Measurements from ENCODE around the gene HDAC8. TPM values are rescaled to one million over a fixed set of nuclear protein-coding genes. Genes with fewer than 3 reads are reported as not detected.
"Not testable (repeated sequence)": the region's sequence is repeated elsewhere in the genome, so short reads cannot be mapped to it uniquely, and the experiment has no call there.

The HDAC8 gene
- polyA plus RNA-seq, 4 donors = 28.5 to 36.1 (median 34.1) TPM

DNA sequence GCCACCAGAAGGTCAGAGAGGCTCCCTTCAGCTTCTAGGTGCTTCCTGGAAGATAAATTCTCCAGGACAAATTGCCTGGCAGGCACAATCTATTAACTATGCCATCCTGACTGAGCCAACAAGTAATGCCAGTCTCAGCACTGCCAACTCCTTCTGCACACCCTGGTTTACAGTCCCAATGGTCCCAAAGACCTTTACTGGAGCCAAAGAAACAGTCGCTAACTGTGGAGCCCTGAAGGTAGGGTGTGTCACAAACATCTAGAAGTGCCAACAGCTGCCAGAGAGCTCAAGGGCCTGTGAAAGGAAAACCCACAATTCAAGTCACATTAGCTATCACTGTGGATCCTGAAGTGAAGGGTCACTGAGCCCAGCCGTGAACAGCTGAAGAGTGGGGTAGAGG lies 232.0 kb downstream of the HDAC8 start:
- DNase-seq (ENCODE audit: low read depth in 4 of 4, low spot score in 3 of 4) = no peak

DNA sequence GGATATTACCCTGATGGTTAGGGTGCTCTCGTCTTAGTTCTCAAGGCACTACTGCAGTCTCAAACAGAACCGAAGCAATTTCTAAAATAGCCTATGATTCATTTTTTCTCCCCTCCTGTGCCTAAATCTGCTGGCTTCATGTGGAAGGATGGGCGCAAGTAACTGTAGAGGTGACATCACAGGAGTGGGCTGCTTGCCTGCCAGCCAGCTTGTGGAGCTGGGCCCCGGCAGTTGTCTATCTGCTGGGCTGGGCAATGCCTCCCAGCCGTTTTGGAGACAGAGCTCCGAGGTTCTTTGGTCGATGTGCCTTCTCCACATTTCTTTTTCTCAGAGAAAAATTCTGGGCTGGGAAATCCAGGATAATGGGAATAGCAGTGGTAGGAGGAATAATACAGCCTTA lies 232.6 kb downstream of the HDAC8 start:
- no peak for DNase-seq (ENCODE audit: low read depth in 4 of 4, low spot score in 3 of 4)

DNA sequence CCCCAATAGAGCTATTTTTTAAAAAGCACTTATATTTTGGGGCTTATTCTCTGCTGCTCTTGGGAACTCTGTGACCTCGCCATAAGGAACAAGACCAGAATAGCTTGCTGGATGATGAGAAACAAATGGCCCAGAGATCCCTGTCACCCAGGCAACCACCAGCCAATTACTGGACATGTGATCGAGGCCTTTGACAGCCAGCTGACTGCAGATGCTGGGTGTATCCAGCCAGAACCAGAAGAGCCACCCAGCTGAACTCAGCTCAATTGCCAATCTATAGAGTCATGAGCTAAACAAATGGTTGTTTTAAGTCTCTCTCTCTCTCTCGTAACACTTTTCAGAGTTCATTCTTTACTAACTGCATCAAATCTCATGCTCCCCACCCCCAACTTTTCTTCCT lies 242.5 kb downstream of the HDAC8 start:
- DNase-seq (ENCODE audit: low read depth in 4 of 4, low spot score in 3 of 4) = no peak

DNA sequence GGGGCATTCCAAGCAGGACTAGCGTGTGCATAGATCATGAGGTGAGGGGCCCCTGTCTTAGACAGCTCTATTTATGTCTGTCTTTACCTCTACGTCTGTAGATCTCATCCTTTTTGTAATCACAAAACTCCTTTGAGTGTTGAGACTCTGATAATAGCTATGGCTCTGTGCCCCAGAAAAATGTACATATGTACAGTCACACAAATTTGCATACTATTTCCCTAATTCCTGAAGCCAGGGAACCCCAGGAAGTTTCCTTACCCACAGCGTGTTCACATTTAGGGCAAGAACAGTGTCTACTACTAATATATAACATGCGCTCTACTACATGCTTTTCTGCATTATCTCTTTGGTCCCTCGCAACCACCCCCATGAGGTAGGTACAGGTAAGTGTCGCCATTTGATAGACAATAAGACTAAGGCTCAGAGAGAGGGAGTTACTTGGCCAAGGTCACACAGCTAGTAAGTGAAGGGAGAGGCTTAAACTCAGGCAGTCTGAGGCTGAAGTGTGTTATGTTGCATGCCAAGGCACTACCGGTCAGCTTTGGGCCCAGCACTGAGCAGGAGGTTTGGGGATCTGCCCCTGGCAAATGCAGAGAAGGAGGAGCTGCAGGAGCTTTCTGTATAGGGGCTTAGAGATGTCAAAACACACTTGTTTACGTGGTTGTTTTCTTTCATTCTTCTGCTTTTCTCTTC lies 245.9 kb downstream of the HDAC8 start:
- no peak for DNase-seq (ENCODE audit: low read depth in 4 of 4, low spot score in 3 of 4)

DNA sequence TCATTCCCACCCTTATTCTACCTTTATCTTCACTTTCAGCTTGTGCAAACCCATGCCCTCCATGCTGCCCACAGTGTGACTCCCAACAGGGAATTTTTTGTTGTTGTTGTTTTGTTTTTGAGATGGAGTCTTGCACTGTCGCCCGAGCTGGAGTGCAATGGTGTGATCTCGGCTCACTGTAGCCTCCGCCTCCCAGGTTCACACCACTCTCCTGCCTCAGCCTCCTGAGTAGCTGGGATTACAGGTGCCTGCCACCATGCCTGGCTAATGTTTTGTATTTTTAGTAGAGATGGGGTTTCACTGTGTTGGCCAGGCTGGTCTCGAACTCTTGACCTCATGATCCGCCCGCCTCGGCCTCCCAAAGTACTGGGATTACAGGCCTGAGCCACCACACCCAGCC lies 253.0 kb downstream of the HDAC8 start:
- DNase-seq (ENCODE audit: low read depth in 4 of 4, low spot score in 3 of 4) = not testable (repeated sequence)

DNA sequence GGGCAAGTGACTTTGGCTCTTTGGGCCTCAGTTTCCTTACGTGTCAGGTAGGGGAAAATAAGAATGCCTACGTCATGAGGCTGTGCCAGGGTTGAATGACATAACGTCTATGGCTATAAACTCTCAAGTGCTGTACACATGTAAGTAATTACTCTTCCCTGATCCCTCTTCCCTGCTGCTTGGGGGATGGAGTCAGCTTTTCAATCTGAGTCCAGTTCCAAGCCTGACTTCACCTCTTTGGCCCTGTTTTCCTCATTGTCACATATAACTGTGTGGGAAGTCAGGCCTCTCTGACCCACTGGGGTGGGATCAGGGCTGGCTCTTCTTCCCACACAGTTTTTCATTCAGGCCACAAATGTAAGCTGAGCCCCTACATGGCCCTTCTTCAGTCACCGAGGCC lies 255.5 kb downstream of the HDAC8 start:
- no peak for DNase-seq (ENCODE audit: low read depth in 4 of 4, low spot score in 3 of 4)

DNA sequence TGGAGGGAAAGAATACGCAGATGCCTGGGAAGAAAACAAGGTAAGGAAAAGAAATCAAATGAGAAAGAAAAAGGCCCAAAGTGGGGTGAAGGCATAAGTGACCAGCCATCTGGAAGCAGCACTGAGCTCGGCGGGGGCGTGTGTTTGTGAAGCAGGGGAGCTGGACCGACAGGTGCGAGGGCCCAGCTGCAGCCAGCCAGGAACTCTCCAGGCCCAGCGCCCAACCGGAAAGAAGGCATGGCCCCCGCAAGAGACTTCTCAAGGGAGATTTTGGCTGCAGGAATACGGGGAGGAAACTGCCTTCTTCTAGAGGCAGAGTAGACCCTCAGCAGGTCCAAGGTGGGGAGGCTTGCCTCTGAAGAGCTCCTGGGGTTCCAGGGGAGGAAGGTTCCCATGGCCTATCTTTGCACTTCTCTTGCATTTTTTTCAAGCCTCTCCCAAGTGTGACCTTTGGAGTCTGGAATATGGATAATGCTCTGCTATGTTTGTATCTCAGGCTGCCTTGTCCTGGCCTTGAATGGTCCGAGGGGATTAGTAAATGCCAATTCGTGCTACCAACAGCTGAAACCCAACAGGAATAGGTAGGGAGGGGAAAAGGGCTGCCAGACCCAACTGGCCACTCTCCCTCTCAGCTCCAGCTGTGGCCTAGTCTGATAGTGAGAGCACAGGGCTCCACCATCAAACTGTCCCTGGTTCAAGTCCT lies 256.1 kb downstream of the HDAC8 start:
- DNase-seq (ENCODE audit: low read depth in 4 of 4, low spot score in 3 of 4) = no peak

DNA sequence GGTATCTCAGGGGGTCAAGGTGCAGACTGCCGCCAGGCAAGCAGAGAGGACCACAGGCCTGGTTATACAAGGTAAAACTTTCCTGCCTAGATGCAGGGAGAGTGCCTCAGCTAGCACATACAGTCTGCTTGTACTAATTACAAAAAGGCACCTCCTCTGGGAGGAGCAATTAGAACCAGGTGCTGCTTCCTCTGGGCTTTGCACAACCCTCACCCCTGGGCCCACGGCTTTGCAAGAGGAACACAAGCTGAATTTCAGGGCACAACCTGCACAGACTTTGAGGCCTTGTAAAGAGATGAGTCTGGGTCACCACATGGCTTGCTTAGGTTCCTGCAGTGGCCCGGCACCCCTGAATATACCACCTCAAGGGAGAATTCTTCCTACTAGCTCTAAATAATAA lies 257.8 kb downstream of the HDAC8 start:
- no peak for DNase-seq (ENCODE audit: low read depth in 4 of 4, low spot score in 3 of 4)

DNA sequence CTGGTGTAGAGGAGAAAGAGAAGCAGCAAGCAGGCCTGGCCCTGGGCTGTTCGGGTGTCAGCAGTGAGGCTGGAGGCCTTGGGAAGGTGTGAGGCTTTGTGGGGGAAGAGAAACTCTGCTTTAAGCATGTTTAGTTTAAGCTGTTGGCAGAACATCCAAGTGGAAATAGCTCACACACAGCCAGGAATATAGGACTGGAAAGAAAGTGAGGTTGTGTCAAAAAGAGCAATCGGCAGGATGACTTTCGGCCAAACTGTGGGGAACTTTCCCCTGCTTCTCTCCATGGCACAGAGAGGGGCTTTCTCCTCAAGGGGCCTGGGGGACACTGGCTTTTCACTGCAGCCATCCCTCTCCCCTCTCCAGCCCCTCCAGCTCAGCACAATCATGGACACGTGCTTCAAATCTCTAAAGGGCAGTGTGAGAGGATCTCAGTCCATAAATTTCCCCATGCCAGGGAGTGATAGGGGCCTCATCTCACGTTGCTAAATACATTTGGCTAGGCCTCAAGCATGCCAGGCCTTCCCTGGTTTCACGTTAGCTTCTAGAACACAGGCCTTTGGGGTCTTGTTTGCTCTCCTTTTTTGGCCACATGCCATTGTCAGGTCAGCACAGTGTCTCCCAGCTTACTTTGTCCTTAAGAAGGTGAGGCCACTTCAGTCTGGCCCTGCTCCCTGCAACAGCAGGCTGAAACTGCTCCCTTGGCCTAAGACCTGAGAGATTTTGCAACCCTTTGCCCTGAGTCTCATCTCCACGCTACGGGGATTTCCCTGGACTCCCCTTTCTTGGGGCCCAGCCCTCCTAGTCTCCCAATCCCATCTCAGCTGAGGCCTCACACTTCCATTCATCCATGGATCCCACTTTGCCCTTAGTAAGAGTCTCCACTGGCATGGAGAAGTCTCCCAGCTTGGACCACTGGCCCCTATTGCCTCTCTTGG lies 258.7 kb downstream of the HDAC8 start:
- no peak for DNase-seq (ENCODE audit: low read depth in 4 of 4, low spot score in 3 of 4)

DNA sequence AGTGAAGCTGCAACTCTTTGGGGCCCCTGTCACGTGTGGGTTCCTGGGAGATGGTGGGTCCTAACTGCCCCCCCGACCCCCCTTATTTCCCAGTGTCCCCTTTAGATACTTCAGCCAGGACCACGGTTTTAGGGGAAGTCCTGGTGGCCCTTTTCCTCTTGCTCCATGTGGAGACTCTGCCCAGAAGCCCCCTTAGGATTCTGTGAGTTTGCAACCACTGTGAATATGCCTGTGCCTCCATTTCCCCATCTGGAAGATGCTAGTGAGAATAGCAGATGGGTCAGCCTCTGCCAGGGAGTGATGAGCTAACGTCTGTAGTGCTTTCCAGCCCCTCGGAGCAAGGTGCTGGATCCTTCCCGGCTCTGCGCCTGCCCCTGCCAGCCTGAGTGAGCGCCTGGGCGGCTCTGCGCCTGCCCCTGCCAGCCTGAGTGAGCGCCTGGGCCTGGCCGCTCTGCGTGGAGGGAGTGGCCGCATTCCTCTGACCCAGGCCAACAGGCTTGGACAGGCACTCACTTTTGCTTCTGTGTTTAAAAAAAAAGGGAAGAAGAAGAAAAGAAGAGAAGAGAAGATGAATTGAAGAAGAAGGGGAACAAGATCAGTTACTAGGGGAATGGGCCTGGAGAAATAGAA lies 260.2 kb downstream of the HDAC8 start:
- DNase-seq (ENCODE audit: low read depth in 4 of 4, low spot score in 3 of 4) = no peak

DNA sequence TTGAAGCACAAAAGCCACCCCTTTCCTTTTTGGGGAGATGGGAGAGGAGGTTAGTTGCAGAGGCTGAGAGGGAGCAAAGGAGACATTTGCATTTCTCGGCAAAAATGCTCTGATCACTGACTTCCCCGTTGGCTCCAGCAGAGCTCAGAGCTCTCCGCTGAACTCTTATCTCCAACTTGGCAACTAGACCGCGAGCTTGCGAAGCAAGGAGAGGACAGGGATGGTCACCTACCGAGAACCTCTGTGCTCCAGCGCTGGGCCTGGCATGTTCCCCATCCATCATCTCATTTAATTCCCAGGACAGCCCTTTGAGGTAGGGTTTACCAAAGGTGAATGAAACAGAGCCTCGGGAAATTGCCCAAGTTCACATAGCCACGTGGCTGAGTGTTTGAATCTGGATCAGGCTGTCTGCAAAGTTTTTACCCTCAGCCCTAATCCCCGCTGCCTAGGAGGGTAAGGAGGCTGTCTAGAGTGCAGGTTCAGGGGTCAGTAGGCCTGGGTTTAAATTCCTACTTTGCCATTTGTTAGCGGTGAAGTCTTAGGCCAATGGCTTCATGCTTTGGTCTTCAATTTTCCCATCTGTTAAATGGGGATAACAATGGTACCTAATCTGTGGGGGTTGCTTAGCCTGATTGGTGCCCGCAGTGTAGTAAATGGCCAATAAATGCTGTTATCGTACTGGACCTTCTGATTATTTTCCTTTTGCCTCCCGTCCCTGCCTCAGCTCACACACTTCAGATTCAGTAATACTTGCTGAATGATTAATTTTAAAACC lies 263.2 kb downstream of the HDAC8 start:
- no peak for DNase-seq (ENCODE audit: low read depth in 4 of 4, low spot score in 3 of 4)

DNA sequence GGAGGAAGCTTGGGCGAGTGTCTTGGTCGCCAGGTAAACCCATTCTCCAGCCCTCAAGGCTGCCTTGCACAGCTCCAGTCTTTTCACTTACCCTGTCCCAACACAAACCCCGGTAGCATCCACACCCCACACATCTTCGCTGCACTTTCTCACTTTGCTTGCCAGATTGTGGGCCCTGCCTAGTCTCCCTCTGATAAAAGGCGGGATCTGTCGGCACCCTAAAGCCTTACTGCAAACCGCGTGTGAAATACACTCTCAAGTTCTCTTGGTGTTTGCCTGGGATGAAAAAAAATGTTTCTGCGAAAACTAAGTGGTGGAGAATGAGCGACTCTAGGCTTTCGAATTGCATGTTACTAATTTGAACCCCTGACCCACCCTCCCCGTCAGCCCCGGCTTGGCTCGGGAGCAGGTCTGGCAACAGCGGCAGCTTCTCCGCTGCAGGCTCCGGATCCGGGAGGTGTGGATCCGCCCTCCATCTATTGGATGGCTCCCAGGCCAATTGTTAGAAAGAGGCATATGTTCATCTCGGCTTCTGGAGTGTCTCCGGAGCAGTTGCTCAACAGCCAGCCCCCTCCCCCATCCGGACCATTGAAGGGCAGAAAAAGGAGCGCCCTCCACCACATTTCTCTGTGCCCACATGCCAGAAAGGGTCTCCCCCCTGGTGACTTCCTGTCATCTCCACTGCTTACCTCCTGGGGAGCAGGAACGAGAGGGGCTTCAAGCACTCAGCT lies 263.9 kb downstream of the HDAC8 start:
- DNase-seq (ENCODE audit: low read depth in 4 of 4, low spot score in 3 of 4) = no peak

DNA sequence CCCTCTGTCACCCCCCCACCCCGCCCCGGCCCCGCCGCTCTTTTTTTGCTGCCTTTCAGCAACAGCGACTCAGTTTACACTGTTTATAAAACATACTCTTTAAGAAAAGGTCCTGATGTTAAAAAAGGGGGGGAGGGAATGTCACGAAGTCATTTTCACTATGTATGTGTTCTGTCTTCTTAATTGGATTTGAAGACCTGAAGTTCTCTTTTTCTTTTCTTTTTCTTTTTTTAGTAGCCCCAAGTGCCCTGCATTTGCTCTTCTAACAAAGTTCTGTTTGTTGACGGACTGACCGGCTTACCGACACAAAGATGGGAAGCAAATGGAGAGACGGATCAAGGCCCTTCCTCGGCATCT lies 264.5 kb downstream of the HDAC8 start:
- no peak for DNase-seq (ENCODE audit: low read depth in 4 of 4, low spot score in 3 of 4)

DNA sequence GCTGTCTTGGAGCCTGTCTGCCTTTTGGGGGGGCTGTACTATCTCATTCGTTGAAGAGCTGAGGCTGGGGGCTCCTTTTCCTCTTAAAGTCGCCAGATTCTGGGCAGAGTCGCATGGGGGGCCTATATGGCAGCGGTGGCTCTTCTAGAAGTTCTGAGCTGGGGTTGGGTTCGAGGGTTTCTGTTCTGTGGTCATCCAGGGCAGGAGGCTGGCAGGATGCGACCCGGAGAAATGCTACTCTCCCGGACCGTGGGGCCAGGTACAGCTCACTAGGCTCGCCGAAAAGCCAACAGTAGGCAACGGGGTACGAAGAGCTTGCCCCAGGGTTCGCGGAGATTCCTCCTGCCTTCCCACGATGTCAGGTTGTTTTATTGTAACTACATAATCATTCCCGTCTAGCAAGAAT lies 265.0 kb downstream of the HDAC8 start:
- DNase-seq (ENCODE audit: low read depth in 4 of 4, low spot score in 3 of 4) = no peak

DNA sequence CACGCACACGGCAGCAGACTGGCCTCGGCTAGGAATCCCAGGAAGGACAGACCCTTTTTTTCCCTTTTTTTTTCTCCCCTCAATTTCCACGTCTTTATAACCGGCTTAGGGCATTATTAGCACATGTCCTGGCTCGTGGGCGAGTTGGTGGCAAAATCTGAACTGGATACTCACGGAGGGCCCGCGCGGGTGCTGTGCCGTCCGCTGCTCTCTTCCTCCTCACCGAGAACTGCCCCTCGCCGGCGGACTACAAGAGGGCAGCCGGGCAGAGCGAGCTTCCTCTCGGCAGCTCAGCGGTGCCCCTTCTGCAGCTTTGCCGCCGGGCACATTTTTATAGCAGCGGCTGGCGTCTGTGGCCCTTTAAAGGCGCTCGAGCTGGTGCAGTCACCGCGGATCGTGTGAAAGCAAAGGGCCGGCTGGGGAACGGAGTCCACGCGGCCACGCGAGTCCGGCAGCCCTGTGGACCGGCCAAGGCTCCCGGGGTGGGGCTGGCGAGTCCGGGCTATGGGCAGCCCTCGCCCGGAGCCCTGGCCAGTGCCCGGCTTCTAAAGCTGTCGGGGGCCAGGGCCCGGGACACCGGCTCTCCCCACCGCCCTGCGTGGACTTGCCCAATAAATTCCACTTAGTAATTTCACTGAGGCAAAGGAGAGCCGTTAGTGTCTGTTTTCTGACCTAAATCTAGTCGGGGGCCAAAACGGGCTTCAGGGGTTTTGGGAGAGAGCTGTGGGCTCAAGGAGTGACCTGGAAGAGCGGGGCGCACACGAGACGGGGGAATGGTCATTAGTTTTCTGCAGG lies 265.6 kb downstream of the HDAC8 start:
- peak in 1 of 4 donors; percentile 54 for DNase-seq (ENCODE audit: low read depth in 4 of 4, low spot score in 3 of 4)

DNA sequence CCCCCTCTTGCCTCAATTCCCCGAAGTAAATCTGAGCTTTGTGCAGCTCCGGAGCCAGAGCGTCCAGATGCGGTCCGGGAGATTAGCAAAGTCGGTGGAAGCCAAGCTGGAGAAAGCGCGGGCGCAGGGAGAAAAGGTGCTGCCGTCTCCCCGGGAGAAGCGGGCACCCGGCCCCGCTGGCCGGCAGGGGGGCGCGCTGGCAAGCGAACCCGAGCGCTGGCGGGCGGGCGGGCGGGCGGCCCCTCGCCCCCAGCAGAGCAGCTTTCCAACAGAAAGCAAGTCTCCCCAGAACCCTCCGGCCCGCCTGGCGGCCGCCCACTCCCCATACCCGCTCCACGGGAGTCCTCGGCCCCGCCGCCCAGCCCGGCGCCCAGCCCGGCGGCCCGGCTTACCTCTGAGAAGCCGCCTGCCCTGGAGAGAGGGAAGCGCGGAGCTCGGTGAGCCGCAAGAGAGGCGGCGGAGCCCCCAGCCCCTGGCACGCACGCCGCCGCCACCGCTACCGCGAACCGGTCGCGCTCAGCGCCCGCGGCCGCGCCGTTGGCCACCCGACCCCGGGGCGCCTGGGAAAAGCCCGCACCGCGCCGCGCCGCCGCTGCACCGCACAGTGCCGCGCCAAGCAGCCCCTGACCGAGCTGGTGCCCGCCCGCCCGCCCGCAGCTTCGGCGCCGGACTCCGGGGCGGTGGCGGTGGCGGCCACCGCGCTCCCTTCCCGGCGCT lies 266.4 kb downstream of the HDAC8 start:
- no peak for DNase-seq (ENCODE audit: low read depth in 4 of 4, low spot score in 3 of 4)

DNA sequence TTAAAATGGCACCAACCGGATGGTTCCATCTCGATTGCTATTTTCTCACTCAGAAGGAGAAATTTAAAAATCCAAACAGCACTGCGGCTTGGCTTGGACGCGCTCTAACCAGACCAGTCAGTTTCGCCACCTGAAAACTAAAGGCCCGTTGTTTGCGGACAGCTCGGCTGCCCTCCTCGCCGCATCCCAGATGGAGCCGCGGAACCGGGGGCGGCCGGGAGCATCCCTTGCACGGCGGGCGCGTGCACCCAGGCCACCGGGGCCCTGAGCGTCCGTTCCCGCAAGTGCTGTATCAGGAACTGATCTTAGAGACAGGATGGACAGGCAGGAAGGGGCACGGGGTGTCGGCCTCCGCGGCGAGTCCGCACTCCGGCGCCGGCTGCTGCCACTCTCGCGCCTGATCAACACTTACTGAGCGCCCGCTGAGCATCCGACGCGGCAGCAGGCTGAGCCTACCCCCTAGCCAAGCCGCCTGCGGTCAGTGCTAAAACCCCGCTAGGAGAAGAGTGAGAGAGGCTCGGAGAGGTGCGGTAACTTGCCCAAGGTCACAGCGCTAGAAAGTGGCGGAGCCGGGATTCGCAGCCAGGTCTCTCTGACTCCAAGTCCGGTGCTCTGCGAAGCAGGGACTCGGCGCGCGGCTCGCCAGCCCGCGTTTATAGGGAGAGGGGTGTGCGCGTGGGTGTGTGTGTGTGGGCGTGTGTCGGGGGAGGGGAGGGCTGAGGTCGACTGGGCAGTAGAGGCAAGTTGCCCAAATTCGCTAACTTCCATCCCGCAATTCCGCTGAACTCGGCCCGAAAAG lies 267.2 kb downstream of the HDAC8 start, which contains the start of gene CITED1:
TSS of gene CITED1 (minus strand) at position 629 of the 799 bp plus-strand sequence. CDS start 3,045 bp downstream, outside the sequence.
- DNase-seq (ENCODE audit: low read depth in 4 of 4, low spot score in 3 of 4) = no peak

Data from right renal pelvis (tissue), 4 donors.